GM18507 (cell line): ENCODE measurements around the gene NCBP2L.

Experiments used
- DNase-seq: peaks from one replicate; pipeline ENCODE4 v3.0.0; 2011; ENCODE audit warnings: low read depth; ENCODE audit not compliant: insufficient read length; ENCODE audit errors: extremely low spot score
- FAIRE-seq: peaks from 2 replicates; lab custom pipeline; 2011; peaks lifted over from hg19 to GRCh38; lab: Jason Lieb, UNC

Gene NCBP2L

DNA sequence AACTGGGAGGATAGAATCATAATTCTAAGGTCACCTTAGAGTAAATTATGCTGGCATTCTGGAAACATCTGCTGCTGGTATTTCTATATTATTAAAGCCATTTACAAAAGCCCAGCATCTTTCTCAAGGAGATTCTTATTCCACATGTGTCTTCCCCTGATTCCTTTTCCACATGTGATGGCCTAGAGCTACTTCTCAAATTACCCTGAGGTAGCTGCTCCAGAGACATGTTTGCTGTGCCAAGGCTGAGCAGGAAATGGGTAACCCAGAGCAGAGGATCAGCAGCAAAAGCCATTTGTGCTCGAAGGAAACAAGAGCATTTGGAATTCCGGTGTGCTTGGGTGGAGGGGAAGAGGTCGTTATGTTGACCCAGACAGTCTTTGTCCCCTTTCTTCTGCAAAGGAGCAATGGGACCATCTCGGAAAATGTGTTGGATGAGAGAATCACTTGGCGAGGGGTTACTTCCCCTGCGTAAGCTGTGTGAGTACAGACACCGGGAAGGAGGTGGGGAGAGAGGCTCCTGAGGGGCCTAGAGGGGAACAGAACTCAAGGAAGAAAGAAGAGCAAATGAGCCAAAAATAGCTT is 26.6 kb upstream of the NCBP2L start:
- no peak for FAIRE-seq
- DNase-seq: no peak

DNA sequence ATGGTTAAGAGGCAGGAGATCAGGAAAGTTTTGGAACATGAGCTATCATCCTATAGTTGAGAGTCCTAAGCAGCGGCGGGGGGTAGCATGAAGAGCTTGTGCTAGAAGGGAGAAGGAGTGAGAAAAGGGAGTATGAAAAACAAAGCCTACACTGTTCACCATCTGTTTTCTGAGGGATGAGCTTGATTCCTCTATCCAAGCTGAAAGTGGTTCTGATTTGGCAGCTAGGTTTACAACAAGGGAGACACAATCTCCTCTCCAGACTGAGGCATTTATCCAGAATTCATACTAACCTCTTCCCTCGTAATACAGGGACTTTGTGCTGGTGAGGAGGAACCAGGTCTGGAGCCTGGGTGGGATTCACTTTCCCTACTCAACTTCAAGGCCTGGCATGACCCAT is 25.5 kb upstream of the NCBP2L start:
- FAIRE-seq (no peak), DNase-seq (no peak)

DNA sequence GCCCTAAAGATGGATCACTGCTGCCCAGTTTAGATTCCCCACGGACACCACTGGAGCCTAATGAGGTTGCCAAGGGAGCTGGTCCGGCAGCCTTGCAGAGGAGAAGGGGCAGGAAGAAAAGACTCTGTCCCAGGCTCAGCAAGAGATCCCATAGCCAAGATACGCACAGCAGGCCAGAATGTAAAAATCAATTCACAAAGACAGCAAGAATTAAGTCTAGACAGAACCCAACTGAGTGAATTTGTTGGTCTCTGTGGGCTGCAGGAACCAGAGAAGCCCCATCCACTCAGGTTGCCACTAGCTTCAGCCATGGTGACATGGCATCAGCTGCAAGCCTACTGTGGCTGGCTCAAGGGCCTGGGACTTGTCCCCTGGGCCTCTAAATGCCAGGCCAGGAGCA is 24.8 kb upstream of the NCBP2L start:
- FAIRE-seq (no peak), DNase-seq (no peak)

DNA sequence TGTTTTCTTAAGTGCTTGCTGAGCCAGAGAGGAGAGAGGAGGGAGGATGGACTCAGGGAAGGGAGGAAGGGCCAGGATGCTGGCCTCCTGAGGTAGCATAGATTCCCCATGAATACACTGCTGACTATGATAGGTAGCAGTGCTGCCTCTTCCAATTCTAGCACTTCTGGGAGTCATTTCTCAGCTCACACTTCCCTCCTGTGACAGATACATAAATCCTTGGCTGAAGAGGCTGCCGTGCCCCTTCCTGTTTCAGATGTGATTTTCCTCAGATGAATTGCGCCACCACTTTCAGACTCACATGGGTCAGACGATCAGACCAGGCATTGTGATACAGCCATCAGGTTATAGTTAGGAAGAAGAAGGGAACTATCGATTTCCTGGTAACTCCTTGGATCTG is 24.3 kb upstream of the NCBP2L start:
- no peak for FAIRE-seq
- DNase-seq: no peak

DNA sequence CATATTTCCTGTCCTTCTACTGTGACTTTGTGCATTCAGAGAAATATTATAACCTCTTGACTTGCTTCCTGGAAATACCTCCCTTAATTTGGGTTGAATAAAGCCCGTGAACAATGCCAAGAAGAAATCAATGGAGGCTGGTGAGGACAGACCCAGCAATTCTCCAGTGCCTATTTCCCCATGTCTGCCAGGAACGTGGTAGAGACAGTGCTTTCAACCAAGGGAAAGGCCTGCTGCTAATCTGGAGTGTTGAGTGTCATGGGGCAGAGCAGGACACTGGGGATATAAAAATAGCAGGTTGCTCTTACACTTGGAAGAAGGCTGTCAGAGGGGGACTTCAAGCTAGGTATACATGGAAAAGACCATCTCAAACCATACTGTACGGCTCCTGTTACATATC is 21.8 kb upstream of the NCBP2L start:
- FAIRE-seq (no peak), DNase-seq (no peak)

DNA sequence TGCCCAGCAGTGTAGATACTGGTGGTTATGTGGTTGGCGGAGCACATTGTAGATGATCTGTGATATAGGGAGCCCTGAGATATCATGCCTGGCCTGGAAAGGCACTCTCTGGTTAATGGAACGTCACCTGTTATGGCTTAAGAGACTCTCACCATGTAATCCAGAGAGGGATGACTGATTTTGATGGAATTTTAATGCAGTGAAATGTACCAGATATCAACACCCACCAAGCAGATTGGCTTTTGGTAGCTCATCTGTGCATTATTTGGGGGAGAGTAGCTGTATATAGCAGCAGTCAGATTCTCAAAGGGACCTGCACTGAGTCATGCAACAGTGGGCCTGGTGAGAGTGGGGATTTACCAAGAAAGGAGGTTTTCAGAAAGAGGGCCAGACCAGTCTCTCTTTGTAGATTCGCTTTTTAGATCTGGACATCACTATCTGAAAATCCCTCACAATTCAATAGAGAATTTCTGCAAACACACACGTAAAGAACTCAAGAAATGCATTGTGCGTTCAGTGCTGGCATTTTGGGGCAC is 19.2 kb upstream of the NCBP2L start:
- no peak for FAIRE-seq
- DNase-seq: no peak

DNA sequence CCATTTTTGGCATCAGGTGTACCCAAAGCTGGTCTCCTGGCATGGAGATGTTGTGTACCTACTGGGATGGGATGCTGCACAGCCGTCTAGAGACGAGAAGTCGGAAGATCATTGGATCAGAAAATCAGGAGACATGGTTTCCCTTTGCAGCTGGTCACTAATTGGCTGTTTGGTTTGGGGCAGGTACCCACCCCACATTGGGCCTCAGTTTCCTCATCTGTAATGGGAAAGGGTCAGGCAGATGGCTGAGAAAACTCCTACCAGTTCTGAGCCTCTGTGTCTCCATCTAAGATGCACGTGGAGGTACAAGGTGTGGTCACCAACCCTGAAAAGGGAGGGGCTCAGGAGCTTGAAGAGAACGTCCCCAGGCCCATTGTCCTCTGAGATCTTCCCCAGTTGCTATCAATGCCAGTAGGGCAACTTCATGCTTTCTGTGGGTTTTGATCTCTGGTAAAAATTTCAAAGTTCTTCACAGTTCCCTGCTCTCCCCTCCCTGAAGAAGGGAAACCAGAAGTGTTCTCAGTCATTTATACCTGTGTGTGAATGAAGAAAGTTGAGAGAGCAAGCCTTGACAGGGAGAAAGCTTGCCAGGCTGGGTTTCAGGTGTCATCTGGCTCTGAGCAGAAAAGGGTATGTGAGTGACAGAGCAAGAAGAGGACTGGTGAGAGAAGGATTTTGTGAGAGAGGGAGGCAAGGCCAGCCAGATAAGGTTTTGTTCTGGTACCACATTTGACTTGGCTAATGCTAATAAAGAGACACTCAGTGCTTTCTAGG is 17.0 kb upstream of the NCBP2L start:
- no peak for FAIRE-seq
- DNase-seq: no peak

DNA sequence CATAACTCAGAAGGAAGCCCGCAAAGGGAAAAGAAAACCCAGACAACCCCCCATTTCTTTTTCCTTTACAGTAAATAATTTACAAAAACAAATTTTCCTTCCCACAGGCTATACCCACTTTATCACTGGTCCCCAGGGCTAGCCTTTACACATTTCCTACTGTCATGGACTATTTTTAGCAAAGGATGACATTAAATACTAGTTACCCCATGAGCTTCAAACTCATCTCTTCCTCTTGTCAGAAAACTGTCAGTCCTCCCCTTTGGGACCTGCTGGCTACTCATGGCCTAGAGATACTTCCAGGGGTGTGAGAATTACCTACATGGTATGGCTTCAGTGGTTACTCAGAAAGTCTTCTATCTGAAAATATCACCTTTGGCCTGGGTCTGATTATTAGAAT is 13.9 kb upstream of the NCBP2L start:
- DNase-seq: no peak
- peak; percentile 70 for FAIRE-seq

DNA sequence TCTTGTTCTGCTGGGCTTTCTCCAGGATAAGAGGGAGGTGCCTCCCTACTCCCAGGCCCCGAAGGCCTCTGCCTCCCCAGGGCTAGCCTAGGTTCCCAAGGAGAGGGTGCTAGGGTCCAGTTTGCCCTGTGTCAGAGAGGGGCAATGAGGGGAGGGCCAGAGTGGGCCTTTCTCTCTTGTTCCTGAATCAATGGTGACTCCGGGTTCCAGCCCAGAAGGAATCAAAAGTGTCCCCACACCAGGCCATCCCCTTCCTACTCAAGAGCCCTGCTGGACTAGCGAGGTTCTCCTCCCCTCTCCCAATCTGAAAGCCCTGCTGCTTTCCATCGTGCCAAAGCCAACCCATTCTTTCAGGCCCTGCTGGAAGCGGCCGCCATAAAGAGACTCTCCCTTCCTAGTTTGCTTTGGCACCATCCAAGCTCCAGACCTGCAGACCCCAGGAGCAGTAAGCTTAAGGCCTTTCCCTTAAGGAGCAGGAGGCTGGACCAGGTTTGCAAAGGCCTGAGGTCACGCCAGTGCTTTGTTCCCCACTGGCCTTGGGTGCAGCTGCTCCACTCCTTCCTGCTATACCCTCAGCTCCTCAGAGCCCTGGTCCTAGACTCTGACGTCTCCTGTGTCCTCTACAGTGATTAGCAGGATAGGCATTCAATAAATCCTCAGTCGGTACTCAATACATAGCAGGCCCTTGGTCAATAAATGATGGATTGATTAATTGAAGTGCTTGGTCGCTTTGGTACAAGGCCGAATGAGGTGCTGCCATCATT is 12.5 kb upstream of the NCBP2L start:
- DNase-seq (no peak), FAIRE-seq (no peak)

DNA sequence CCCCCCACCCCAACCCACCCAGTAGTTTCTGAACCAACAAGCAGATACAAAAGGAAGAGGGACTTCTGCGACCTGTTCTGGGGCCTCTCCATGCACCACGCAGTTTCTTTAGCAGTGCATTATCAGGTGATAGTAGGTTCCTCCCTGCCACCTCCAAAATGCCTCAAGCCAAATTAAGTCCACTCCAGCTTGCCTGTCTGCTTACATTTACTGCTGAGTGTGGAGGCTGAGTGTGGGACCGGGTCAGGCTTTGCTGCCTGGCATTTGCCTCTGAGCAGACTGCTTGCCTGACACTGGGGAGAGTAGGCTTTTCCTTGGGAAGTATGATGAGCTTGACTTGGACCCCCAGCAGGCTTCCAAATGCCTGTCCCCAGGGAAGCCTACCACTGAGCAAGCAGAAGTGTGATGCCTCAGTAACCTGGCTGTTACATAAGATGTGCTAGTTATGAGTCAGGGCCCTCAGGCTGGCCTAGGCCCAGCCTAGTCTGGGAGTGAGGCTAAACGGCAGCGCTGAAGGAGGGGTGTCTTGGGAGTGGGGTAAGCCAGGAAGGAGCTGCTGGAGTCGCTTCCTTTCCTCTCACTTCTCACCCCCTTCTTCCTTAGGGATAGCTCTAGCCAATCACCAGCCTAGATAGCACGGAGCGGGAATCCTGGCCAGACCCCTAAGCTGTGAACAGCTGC is 10.9 kb upstream of the NCBP2L start:
- no peak for DNase-seq
- FAIRE-seq: no peak

DNA sequence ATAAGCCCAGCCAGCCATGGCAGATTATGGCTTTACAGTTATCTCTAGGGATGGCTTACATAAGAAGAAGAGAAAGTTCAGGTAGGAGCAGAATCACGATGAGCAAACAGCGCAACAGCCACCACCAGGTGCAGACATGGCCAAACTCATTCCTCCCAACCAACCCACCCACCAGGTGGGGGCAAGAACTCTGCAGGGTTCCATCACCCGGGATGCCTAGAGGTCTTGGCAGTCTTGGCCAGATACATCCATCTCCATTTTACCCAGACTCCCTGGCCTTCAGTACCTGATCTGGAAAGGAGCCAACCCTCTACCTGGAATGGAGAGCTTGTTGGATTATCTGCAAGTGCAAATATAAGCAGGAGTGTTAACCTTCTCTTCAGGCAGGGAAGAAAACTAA is 9.5 kb upstream of the NCBP2L start:
- no peak for DNase-seq
- FAIRE-seq: no peak

DNA sequence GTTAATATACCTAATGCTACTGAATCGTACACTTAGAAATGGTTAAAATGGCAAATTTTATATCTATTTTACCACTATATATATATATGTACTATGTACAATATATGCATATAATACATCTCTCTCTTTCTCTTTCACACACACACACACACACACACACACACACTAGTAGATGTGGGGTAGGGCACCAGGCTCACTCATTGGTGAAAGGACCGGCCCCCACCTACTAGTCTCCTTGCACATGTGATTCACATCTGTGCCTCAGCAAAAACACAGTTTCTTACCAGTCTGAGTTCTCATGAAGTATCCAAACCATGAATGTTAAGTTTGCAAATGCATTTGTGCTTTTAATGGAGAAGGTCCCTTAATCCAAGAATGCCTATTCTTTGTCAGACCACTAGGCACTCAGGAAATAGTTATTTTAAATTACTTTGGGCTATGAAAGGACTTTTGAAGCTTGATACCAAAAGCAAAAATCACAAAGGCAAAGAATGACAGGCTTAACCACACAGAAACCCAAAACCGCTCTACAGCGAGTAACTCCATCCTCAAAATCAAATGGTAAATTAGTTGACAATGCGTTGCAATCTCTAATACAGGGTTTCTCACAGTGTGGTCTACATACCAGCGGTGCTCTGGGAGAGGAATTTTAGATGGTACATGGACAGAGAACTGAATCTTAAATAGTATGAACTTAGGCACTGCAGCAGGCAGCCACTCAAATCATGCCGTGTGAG is 7.8 kb upstream of the NCBP2L start:
- FAIRE-seq: no peak

DNA sequence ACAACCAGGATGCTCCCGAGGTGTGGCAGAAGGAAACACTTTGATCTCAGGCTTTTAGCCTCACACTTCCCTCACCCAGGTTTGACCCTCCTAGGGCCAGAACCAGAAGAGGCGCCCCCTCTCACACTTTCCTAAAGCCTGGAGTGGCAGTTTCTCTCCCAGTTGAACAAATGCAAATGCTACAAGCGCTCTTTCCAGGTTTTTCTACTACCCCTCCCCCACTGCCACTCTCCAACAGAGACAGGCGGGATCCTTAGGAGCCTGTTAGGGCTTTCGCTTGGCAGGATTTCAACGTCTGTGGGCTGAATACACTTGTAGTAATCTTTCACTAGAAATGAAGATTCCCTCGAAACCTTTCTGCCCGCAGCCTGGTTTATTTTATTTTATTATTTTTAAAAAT is 4.3 kb upstream of the NCBP2L start:
- no peak for DNase-seq

More for the DNA sequence above, 7.8 kb upstream of the NCBP2L start:
- DNase-seq: no peak

DNA sequence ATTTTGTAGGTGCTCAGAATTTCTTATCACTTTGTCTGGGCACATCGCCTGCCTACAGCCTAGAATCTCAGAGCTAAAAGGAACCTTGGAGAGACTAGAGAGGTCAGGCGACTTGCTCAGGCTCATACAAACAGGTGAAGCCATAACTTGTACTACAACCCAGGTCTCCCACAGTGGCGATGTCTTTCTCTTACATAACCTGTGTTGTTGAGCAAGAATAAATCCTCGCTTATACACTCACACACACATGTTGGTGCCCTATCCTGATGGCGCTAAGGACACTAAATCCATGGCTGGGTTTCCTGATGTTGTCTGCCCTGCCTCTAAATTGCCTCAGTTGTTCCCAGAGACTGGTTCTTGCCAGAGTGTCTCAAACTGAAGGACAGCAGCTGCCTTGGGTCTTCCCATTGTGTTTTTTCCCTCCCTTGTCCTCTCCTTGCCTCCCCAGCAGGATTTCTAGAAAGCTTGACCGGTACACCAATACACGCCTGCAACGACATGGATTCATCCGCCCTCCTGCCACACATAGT is 3.6 kb upstream of the NCBP2L start:
- DNase-seq (no peak), FAIRE-seq (no peak)

More for the DNA sequence above, 4.3 kb upstream of the NCBP2L start:
- no peak for FAIRE-seq

DNA sequence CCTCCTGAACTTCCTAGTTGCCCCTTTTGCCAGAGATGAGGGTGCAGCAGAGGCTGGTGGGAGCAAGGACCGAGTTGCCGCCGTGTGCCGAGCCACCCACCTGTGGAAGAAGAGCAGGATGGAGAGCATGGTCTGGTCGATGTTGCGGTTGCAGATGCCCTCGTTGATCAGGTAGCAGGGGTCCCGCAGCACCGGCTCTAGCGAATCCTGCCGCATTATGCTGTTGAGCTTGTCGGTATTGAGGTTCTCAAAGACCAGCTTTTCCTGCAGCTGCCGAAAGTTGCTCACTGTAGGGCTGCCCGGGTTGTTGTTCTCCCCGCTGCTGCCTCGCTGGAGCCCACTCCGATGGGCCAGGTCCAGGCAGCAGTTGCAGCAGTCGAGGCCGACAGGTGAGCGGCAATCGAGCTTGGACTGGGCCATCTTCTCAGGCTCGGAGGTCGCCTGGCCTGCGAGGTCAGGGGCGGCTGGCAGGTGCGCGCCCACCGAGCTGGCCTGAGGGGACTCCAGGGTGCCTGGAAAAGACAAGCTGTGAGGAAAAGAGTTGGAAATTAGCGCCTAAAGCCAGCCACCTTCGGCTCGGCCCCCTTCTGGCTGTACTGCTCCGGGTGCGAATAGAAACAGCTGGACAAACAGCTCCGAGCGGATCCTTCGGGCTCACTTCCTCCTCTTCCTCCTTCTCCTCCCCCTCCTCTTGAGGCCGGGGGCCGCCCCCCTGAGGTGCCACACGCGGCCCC is 2.4 kb upstream of the NCBP2L start:
- DNase-seq: no peak
- no peak for FAIRE-seq

DNA sequence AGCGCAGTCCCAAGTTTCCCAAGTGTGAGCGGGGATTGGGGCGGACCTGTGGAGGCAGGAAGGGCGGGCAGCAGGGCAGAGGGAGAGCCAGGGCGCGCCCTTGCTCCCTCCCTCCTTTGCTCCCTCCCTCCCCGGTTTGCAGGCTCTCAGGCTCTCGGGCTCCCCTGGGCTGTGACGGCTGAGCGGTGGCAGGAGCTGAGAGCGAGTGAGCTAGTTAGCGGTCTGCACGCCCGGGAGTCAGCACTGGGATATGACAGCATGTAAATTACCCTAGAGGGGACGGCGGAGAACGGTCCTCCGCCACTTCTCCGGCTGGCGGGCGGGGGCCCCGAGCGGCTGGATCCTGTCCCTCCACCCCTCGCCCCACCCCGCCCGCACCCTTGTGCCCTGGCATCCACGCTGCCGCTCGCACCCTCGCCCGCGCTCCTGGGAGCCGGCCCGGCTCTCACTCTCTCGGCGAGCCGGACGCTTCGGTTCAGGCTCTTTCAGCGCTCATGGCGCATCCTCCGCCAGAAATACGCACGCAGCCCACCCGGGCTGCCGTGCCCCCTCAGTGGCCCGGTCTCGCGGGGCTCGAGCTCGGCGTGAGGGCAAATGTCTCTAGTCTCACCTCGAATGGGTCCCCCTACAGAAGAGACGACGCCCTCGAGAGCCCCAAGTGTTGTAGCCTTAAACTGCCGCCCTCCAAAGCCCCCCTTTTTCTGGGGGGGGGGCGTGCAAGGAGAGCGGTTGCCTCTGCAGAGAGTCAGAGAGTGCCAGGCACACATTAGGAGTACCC is 1.6 kb upstream of the NCBP2L start, which contains the start of gene TSC22D3:
TSC22D3 (minus strand) TSS at position 54 of the 778 bp plus-strand sequence. CDS start 368 bp downstream, outside the sequence.
- FAIRE-seq (peak; percentile 97), DNase-seq (peak; percentile 33)
